H9 (cell line): ENCODE results near the gene CRK. TPM values are rescaled to one million over a fixed set of nuclear protein-coding genes. Genes with fewer than 3 reads are reported as not detected.

ENCODE experiments used
- DNase-seq: peaks from one replicate; pipeline ENCODE4 v3.0.0-alpha.2; 2017
- H2AFZ ChIP-seq: one replicate; pipeline ENCODE4 v1.6.1; 2013; ENCODE audit warnings: mild to moderate bottlenecking, low read length, control low read depth, moderate library complexity
- H2AK5ac ChIP-seq: 2 replicates; pipeline ENCODE4 v1.6.1; 2013; ENCODE audit warnings: low read length, control low read depth, mixed read lengths; ENCODE audit not compliant: insufficient read length
- H2BK120ac ChIP-seq: one replicate; pipeline ENCODE4 v1.6.1; 2013; ENCODE audit warnings: low read depth, mild to moderate bottlenecking, low read length, control low read depth, inconsistent platforms; ENCODE audit not compliant: poor library complexity, severe bottlenecking
- H2BK12ac ChIP-seq: 2 replicates; pipeline ENCODE4 v1.6.1; 2013; ENCODE audit warnings: low read length, control low read depth, mixed read lengths, low read depth; ENCODE audit not compliant: insufficient read length
- H2BK15ac ChIP-seq: 2 replicates; pipeline ENCODE4 v1.6.1; 2013; ENCODE audit warnings: low read depth, low read length, control low read depth
- H2BK20ac ChIP-seq: one replicate; pipeline ENCODE4 v1.6.1; 2013; ENCODE audit warnings: low read depth, mild to moderate bottlenecking, low read length, control low read depth, inconsistent platforms; ENCODE audit not compliant: poor library complexity, severe bottlenecking
- H2BK5ac ChIP-seq: 2 replicates; pipeline ENCODE4 v1.6.1; 2013; ENCODE audit warnings: low read length, control low read depth, mixed read lengths; ENCODE audit not compliant: insufficient read length
- H3K14ac ChIP-seq: 2 replicates; pipeline ENCODE4 v1.6.1; 2013; ENCODE audit warnings: low read length, control low read depth; ENCODE audit not compliant: insufficient read depth
- H3K18ac ChIP-seq: 2 replicates; pipeline ENCODE4 v1.6.1; 2013; ENCODE audit warnings: low read depth, mild to moderate bottlenecking, mixed read lengths, low read length, control low read depth; ENCODE audit not compliant: insufficient read length
- H3K23ac ChIP-seq: 2 replicates; pipeline ENCODE4 v1.6.1; 2013; ENCODE audit warnings: low read length, control low read depth, mixed read lengths, low read depth; ENCODE audit not compliant: insufficient read length
- H3K23me2 ChIP-seq: 2 replicates; pipeline ENCODE4 v1.6.1; 2013; ENCODE audit warnings: low read depth, mild to moderate bottlenecking, mixed read lengths, low read length, control low read depth; ENCODE audit not compliant: insufficient read length, poor library complexity, severe bottlenecking
- H3K27ac ChIP-seq: 2 replicates; pipeline ENCODE4 v1.5.1; 2013; ENCODE audit warnings: low read length, control low read depth, mixed read lengths, low read depth; ENCODE audit not compliant: insufficient read length
- H3K27me3 ChIP-seq: 2 replicates; pipeline ENCODE4 v1.6.1; 2013; ENCODE audit warnings: low read length, control low read depth, inconsistent platforms; ENCODE audit not compliant: insufficient read depth
- H3K4ac ChIP-seq: 2 replicates; pipeline ENCODE4 v1.6.1; 2013; ENCODE audit warnings: low read depth, mild to moderate bottlenecking, control low read depth, inconsistent platforms, low read length, moderate library complexity
- H3K4me1 ChIP-seq: 2 replicates; pipeline ENCODE4 v1.6.1; 2013; ENCODE audit warnings: low read length, control low read depth, inconsistent platforms; ENCODE audit not compliant: insufficient read depth
- H3K4me2 ChIP-seq: 2 replicates; pipeline ENCODE4 v1.6.1; 2013; ENCODE audit warnings: low read length, control low read depth, mixed read lengths; ENCODE audit not compliant: insufficient read length, insufficient read depth
- H3K56ac ChIP-seq: 2 replicates; pipeline ENCODE4 v1.6.1; 2013; ENCODE audit warnings: low read depth, mild to moderate bottlenecking, mixed read lengths, low read length, control low read depth; ENCODE audit not compliant: insufficient read length
- H3K79me1 ChIP-seq: 2 replicates; pipeline ENCODE4 v1.6.1; 2013; ENCODE audit warnings: low read depth, mild to moderate bottlenecking, moderate library complexity, low read length, control low read depth, inconsistent platforms; ENCODE audit not compliant: insufficient read depth, poor library complexity, severe bottlenecking
- H3K79me2 ChIP-seq: 2 replicates; pipeline ENCODE4 v1.6.1; 2013; ENCODE audit warnings: low read length, control low read depth, inconsistent platforms; ENCODE audit not compliant: insufficient read depth
- H3K9ac ChIP-seq: 2 replicates; pipeline ENCODE4 v1.6.1; 2013; ENCODE audit warnings: low read length, control low read depth, mixed read lengths; ENCODE audit not compliant: insufficient read length; ENCODE audit errors: extremely low read depth
- H3K9me3 ChIP-seq: one replicate; pipeline ENCODE4 v1.6.1; 2013; ENCODE audit warnings: low read depth, low read length, inconsistent platforms; ENCODE audit not compliant: control insufficient read depth
- H3T11ph ChIP-seq: one replicate; pipeline ENCODE4 v1.6.1; 2013; ENCODE audit warnings: mild to moderate bottlenecking, low read length, control low read depth, inconsistent platforms
- H4K20me1 ChIP-seq: one replicate; pipeline ENCODE4 v1.6.1; 2013; ENCODE audit not compliant: control insufficient read depth, insufficient read length, insufficient read depth
- H4K5ac ChIP-seq: 2 replicates; pipeline ENCODE4 v1.6.1; 2013; ENCODE audit warnings: low read depth, mild to moderate bottlenecking, mixed read lengths, low read length, control low read depth; ENCODE audit not compliant: insufficient read length
- H4K8ac ChIP-seq: replicated peaks from 2 replicates; pipeline ENCODE4 v1.6.1; 2013; ENCODE audit warnings: low read length, control low read depth, mixed read lengths, low read depth; ENCODE audit not compliant: insufficient read length
- H4K91ac ChIP-seq: 2 replicates; pipeline ENCODE4 v1.6.1; 2013; ENCODE audit warnings: low read depth, mild to moderate bottlenecking, moderate library complexity, mixed read lengths, low read length, control low read depth; ENCODE audit not compliant: insufficient read length
- H3K27ac Mint-ChIP-seq, 3 experiments: 2 replicates in 2 of 3; 3 replicates in 1 of 3; pipeline ENCODE4 v1.8.0; 2020 to 2021; ENCODE audit warnings: mixed read lengths in 3 of 3, mild to moderate bottlenecking in 1 of 3, moderate library complexity in 1 of 3
- H3K27me3 Mint-ChIP-seq: 2 replicates; pipeline ENCODE4 v1.8.0; 2021; ENCODE audit warnings: low read depth, mild to moderate bottlenecking, moderate library complexity, mixed read lengths
- H3K36me3 Mint-ChIP-seq, 3 experiments: 2 replicates in 2 of 3; 3 replicates in 1 of 3; pipeline ENCODE4 v1.8.0; 2020 to 2021; ENCODE audit warnings: low read depth in 3 of 3, mixed read lengths in 3 of 3; ENCODE audit not compliant: insufficient read depth in 1 of 3
- H3K4me1 Mint-ChIP-seq, 2 experiments: 2 replicates each; pipeline ENCODE4 v1.8.0; 2020; ENCODE audit warnings: mixed read lengths in 2 of 2
- H3K4me3 Mint-ChIP-seq, 2 experiments: 2 replicates in 1 of 2; 3 replicates in 1 of 2; pipeline ENCODE4 v1.8.0; 2020 to 2021; ENCODE audit warnings: mild to moderate bottlenecking in 2 of 2, mixed read lengths in 2 of 2, moderate library complexity in 1 of 2
- H3K9me3 Mint-ChIP-seq, 2 experiments: 2 replicates in 1 of 2; 3 replicates in 1 of 2; pipeline ENCODE4 v1.8.0; 2020; ENCODE audit warnings: mild to moderate bottlenecking in 2 of 2, mixed read lengths in 2 of 2, moderate library complexity in 1 of 2
- WGBS: extraction: QIAGEN DNeasy Blood & Tissue Kit; methylation state at CpG from one replicate; pipeline ENCODE4 v1.1.7; 2013; ENCODE audit warnings: missing lambda C conversion rate, low lambda C conversion rate, mixed read lengths; ENCODE audit not compliant: insufficient read length; ENCODE audit errors: extremely low coverage; 5-methylcytosine and 5-hydroxymethylcytosine counted together
- total RNA-seq: library from RNA; stranded (reverse); gene quantifications from 2 replicates; pipeline ENCODE4 v1.2.1, GENCODE V29; 2021
- TF ChIP-seq, protein P1 (sequence below): fragments of 200-600 bp; sonication (generic); conservative IDR thresholded peaks from 3 replicates; pipeline ENCODE4 v1.8.0; 2021; ENCODE audit warnings: antibody characterized with exemption, mild to moderate bottlenecking

The CRK gene
- total RNA-seq, 1 experiment from 2014 or later = 58.9 TPM

GRCh38 chr17:1423456-1424135 lies 32.4 kb downstream of the CRK start:
- Histone ChIP-seq H3K23me2 (no peaks in the 10 kb centered on the region), H4K5ac (no peak overlapping the region), H2AK5ac (no peak overlapping the region), H4K20me1 (no peaks in the 10 kb centered on the region), H3K9ac (no peak overlapping the region), H3K56ac (no peak overlapping the region), H3K4me1 (no peaks in the 10 kb centered on the region), H3K14ac (no peak overlapping the region), H3K23ac (no peak overlapping the region), H2BK120ac (no peak overlapping the region), H3K18ac (no peak overlapping the region), H3K4ac (no peak overlapping the region), H4K91ac (no peak overlapping the region), H2BK12ac (no peak overlapping the region), H2BK15ac (no peak overlapping the region), H2AFZ (no peak overlapping the region), H2BK5ac (no peak overlapping the region), H3K27me3 (no peaks in the 10 kb centered on the region), H2BK20ac (no peak overlapping the region), H3T11ph (no peak overlapping the region), H3K79me1 (no peaks in the 10 kb centered on the region), H3K4me2 (no peak overlapping the region), H3K79me2 (peaks cover 3% of the 10 kb centered on the region; the same call in 1 of the 2 replicates), H3K9me3 (no peaks in the 10 kb centered on the region), H3K27ac (no peak overlapping the region), H4K8ac (no peak overlapping the region)
- no CpG with 5 or more reads among the region's 10 CpGs for WGBS
- Mint-ChIP-seq H3K4me1 (no peaks in the 10 kb centered on the region), H3K4me3 (no peak overlapping the region), H3K27me3 (no peaks in the 10 kb centered on the region), H3K9me3 (no peaks in the 10 kb centered on the region), H3K27ac (0 out of 7 replicates have a peak overlapping the region, but pooled peaks of 1 of the 3 experiments have one; percentile 5), H3K36me3 (peaks cover 29 to 64% (median 51%) of the 10 kb centered on the region in 3 experiments; a peak in 6 of 7 replicates)
- TF ChIP-seq, protein P1, sequence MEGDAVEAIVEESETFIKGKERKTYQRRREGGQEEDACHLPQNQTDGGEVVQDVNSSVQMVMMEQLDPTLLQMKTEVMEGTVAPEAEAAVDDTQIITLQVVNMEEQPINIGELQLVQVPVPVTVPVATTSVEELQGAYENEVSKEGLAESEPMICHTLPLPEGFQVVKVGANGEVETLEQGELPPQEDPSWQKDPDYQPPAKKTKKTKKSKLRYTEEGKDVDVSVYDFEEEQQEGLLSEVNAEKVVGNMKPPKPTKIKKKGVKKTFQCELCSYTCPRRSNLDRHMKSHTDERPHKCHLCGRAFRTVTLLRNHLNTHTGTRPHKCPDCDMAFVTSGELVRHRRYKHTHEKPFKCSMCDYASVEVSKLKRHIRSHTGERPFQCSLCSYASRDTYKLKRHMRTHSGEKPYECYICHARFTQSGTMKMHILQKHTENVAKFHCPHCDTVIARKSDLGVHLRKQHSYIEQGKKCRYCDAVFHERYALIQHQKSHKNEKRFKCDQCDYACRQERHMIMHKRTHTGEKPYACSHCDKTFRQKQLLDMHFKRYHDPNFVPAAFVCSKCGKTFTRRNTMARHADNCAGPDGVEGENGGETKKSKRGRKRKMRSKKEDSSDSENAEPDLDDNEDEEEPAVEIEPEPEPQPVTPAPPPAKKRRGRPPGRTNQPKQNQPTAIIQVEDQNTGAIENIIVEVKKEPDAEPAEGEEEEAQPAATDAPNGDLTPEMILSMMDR = no peak
- no peak for DNase-seq
